NT2/D1 (cell line): Measurements from ENCODE around the gene TMEM131.

ENCODE experiments used
- DNase-seq: peaks from one replicate; pipeline ENCODE4 v3.0.0-alpha.2; 2011; ENCODE audit warnings: low read depth, low spot score
- H3K27me3 ChIP-seq: 2 replicates; pipeline ENCODE4 v1.6.0; 2011; ENCODE audit warnings: mild to moderate bottlenecking; ENCODE audit not compliant: insufficient read length, insufficient read depth
- H3K36me3 ChIP-seq: 2 replicates; pipeline ENCODE4 v1.6.1; 2011; ENCODE audit warnings: mild to moderate bottlenecking, low read length, mixed read lengths; ENCODE audit not compliant: insufficient read depth, insufficient read length
- H3K4me1 ChIP-seq: 2 replicates; pipeline ENCODE4 v1.5.1; 2011; ENCODE audit not compliant: insufficient read depth, insufficient read length
- H3K4me3 ChIP-seq: 2 replicates; pipeline ENCODE4 v1.5.1; 2011; ENCODE audit warnings: low read depth; ENCODE audit not compliant: insufficient read length
- H3K9ac ChIP-seq: 2 replicates; pipeline ENCODE4 v1.6.0; 2011; ENCODE audit warnings: low read depth; ENCODE audit not compliant: insufficient read length
- H3K9me3 ChIP-seq: 2 replicates; pipeline ENCODE4 v1.5.1; 2011; ENCODE audit warnings: mild to moderate bottlenecking, low read length; ENCODE audit not compliant: insufficient read depth
- SUZ12 ChIP-seq: IDR thresholded peaks from 2 replicates; pipeline ENCODE4 v1.6.1; 2011; ENCODE audit not compliant: insufficient read length, insufficient read depth; ENCODE audit errors: extremely low read depth
- YY1 ChIP-seq: IDR thresholded peaks from 2 replicates; pipeline ENCODE4 v1.6.1; 2011; ENCODE audit not compliant: insufficient read length, insufficient read depth
- ZNF274 ChIP-seq: IDR thresholded peaks from 2 replicates; pipeline ENCODE4 v1.6.1; 2011; ENCODE audit warnings: mild to moderate bottlenecking, low read depth, low read length

Gene TMEM131

DNA sequence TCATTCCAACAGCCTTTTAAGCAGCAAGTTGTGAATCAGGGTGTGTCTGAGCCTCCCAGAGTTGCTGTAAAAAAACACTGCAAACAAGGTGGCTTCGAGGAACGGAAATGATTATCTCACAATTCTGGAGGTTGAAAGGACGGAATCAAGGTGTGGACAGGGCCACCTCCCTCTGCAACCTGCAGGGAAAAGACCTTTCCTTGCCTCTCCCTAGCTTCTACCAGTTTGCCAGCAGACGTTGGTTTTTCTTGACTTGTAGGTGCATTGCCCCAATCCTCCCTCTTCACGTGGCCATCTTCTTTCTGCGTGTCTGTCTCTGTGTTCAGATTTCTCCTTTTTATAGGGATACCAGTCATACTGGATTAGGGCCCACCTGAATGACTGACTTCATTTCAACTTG, 24.8 kb upstream of the TMEM131 start:
- Histone ChIP-seq H3K9ac (no peak overlapping the region), H3K4me1 (no peaks in the 10 kb centered on the region), H3K27me3 (no peaks in the 10 kb centered on the region), H3K9me3 (peaks cover 5% of the 10 kb centered on the region; the same call in 1 of the 2 replicates), H3K4me3 (no peak overlapping the region), H3K36me3 (no peaks in the 10 kb centered on the region)
- no peak for TF ChIP-seq SUZ12
- no peak for TF ChIP-seq ZNF274
- TF ChIP-seq YY1, result no peak
- no peak for DNase-seq

DNA sequence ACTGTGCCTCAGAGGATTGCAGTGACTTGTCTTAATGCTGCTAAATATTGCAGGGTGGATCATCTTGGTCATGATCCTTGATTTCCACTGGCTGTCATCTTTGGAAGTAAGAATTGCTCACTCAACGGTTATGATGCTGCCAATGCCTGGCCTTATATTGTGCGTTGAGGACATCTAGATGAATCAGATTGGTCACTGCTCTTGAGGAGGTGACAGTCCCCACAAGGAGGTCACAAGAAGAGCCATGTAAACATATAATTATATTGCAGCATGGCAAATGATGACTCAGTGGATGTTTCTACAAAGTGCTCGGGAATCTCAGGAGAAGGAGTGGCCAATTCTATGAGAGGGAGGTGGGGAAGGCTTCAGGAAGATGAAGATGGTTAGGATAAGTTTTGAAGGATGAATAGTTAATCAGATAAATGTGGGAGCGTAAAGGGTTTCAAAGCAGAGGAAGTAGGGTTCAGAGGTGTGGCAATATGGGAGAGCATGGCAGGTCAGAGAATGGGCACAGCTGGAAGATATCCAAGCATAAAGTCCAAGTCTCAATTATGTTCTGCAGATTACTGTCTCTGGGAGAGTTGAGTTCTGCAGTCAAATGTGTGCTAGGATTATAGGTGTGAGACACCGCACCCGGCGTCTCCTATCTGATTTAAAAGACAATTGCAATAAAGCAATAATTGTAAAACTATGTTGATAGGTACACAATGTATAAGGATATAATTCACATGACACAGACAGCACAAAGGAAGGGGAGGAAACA, 21.3 kb upstream of the TMEM131 start:
- no peak for DNase-seq
- Histone ChIP-seq H3K36me3 (no peaks in the 10 kb centered on the region), H3K4me3 (no peak overlapping the region), H3K9me3 (peaks cover 5% of the 10 kb centered on the region; the same call in 1 of the 2 replicates), H3K9ac (no peak overlapping the region), H3K27me3 (no peaks in the 10 kb centered on the region), H3K4me1 (no peaks in the 10 kb centered on the region)
- TF ChIP-seq SUZ12, result no peak
- no peak for TF ChIP-seq ZNF274
- TF ChIP-seq YY1, result no peak

GRCh38 chr2:98015671-98016070, 19.9 kb upstream of the TMEM131 start:
- no peak for DNase-seq
- no peak overlapping the region for H3K9ac ChIP-seq

DNA sequence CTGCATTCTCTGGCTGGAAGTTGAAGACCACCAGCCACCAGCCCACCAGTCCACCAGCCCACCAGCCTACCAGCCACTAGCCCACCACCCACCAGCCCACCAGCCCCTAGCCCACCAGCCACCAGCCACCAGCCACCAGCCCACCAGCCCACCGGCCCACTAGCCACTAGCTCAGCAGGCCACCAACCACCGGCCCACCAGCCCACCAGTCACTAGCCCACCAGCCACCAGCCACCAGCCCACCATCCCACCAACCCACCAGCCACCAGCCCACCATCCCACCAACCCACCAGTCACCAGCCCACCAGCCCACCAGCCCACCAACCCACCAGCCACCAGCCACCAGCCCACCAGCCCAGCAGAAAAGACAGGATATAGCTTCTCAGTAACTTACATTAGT, 18.6 kb upstream of the TMEM131 start:
- TF ChIP-seq ZNF274, result no peak
- TF ChIP-seq YY1, result no peak
- no peak for TF ChIP-seq SUZ12
- Histone ChIP-seq H3K9me3 (no peaks in the 10 kb centered on the region), H3K27me3 (no peaks in the 10 kb centered on the region), H3K36me3 (no peaks in the 10 kb centered on the region), H3K4me1 (no peaks in the 10 kb centered on the region), H3K4me3 (no peak overlapping the region), H3K9ac (no peak overlapping the region)
- no peak for DNase-seq

More at GRCh38 chr2:98015671-98016070, 19.9 kb upstream of the TMEM131 start:
- peaks cover 5% of the 10 kb centered on the region; the same call in 1 of the 2 replicates for H3K9me3 ChIP-seq
- H3K4me3 ChIP-seq, result no peak overlapping the region
- TF ChIP-seq ZNF274 (no peak), SUZ12 (no peak), YY1 (no peak)
- H3K36me3 ChIP-seq, result no peaks in the 10 kb centered on the region
- no peaks in the 10 kb centered on the region for H3K27me3 ChIP-seq
- H3K4me1 ChIP-seq, result no peaks in the 10 kb centered on the region

DNA sequence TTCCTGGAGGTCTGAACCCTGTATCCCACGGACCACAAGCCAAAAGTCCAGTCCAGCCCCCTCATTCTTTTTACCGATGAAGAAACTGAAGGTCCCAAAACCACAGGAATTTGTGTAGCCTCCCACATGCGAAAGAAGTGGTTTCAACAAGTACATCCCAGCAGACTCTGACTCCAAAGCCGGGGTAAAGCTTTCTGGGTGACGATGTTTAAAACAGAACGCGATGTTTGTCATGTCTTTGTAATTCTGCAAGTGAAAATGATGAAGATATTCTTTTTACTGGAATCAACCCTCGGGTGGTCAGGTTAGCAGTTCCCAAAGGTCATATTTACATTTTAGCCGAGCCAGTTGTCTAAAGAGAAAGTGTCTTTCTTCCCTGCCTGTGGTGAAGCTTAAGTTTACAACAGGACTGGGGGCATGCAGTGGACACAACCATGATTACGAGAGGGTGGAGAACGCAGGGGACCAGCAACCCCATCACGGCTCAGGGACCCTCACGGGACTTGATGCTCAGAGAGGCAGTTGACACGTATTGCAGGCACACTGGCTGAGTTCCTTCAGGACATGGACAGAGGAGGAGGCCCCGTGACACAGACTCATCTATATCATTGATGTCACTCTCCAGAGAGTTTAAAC, 17.8 kb upstream of the TMEM131 start:
- Histone ChIP-seq H3K36me3 (no peaks in the 10 kb centered on the region), H3K9ac (no peak overlapping the region), H3K4me3 (no peak overlapping the region), H3K9me3 (no peaks in the 10 kb centered on the region), H3K27me3 (no peaks in the 10 kb centered on the region), H3K4me1 (no peaks in the 10 kb centered on the region)
- DNase-seq, result no peak
- no peak for TF ChIP-seq YY1
- no peak for TF ChIP-seq SUZ12
- no peak for TF ChIP-seq ZNF274

- no peaks in the 10 kb centered on the region for H3K4me1 ChIP-seq
- no peak for DNase-seq
- TF ChIP-seq ZNF274, result no peak
- TF ChIP-seq YY1, result no peak
- no peak for TF ChIP-seq SUZ12
- no peaks in the 10 kb centered on the region for H3K27me3 ChIP-seq
- H3K4me3 ChIP-seq, result no peak overlapping the region
- no peaks in the 10 kb centered on the region for H3K36me3 ChIP-seq
- no peak overlapping the region for H3K9ac ChIP-seq
- H3K9me3 ChIP-seq, result no peaks in the 10 kb centered on the region
These were observed 16.8 kb upstream of the TMEM131 start for GRCh38 chr2:98012561-98012991.
